PC-3 (cell line): ENCODE measurements around the gene TAGAP. TPM values are rescaled to one million over a fixed set of nuclear protein-coding genes. Genes with fewer than 3 reads are reported as not detected.

Source experiments
- ATAC-seq: fragments of 200-7000 bp; cut with Tn5 transposase; 2 replicates; pipeline ENCODE4 v1.9.1; 2020; ENCODE audit warnings: mild to moderate bottlenecking, moderate library complexity
- BruUV-seq: library from RNA; stranded (reverse); fragments of 400-500 nt; replicated peaks from 2 replicates; lab custom pipeline; 2021; lab: Mats Ljungman, UMichigan
- CTCF ChIA-PET: fragments of 300-600 bp; sonication (Branson Sonifier 250); formaldehyde crosslinking; loops from one replicate; lab custom pipeline; 2022; ENCODE audit warnings: antibody characterized with exemption; lab: Charles Lee
- POLR2A ChIA-PET: fragments of 300-600 bp; sonication (Branson Sonifier 250); formaldehyde crosslinking; loops from one replicate; lab custom pipeline; 2022; ENCODE audit warnings: antibody characterized with exemption; ENCODE audit not compliant: unreplicated experiment; lab: Charles Lee
- DNase-seq: peaks from one replicate; pipeline ENCODE4 v3.0.0-alpha.2; 2015
- H2AFZ ChIP-seq: fragments of 300-600 bp; sonication (generic); 2 replicates; pipeline ENCODE4 v1.6.0; 2016; ENCODE audit warnings: antibody characterized with exemption, low read length
- H3F3A ChIP-seq: fragments of 300-600 bp; sonication (generic); one replicate; pipeline ENCODE4 v1.6.0; 2017; ENCODE audit warnings: antibody characterized with exemption, low read length, control low read depth, mild to moderate bottlenecking; ENCODE audit not compliant: unreplicated experiment
- H3K27ac ChIP-seq: fragments of 300-600 bp; sonication (generic); 2 replicates; pipeline ENCODE4 v1.5.1; 2016; ENCODE audit warnings: mild to moderate bottlenecking, low read length
- H3K27me3 ChIP-seq: fragments of 300-600 bp; sonication (generic); 2 replicates; pipeline ENCODE4 v1.6.1; 2016; ENCODE audit warnings: low read length, mixed read lengths
- H3K36me3 ChIP-seq: fragments of 300-600 bp; sonication (generic); 2 replicates; pipeline ENCODE4 v1.6.1; 2016; ENCODE audit warnings: low read depth, mixed run types, low read length, mixed read lengths
- H3K4me1 ChIP-seq: fragments of 300-600 bp; sonication (generic); 2 replicates; pipeline ENCODE4 v1.5.1; 2016; ENCODE audit warnings: low read length; ENCODE audit not compliant: insufficient read depth
- H3K4me2 ChIP-seq: fragments of 300-600 bp; sonication (generic); 2 replicates; pipeline ENCODE4 v1.6.0; 2016; ENCODE audit warnings: low read length
- H3K4me3 ChIP-seq: fragments of 300-600 bp; sonication (generic); 2 replicates; pipeline ENCODE4 v1.5.1; 2016; ENCODE audit warnings: mild to moderate bottlenecking, low read length, mixed read lengths
- H3K79me2 ChIP-seq: fragments of 300-600 bp; sonication (generic); 2 replicates; pipeline ENCODE4 v1.6.1; 2017; ENCODE audit warnings: low read length, mixed read lengths
- H3K9ac ChIP-seq: fragments of 300-600 bp; sonication (generic); 2 replicates; pipeline ENCODE4 v1.6.0; 2016; ENCODE audit warnings: mild to moderate bottlenecking, low read length
- H3K9me2 ChIP-seq: fragments of 300-600 bp; sonication (generic); replicated peaks from 2 replicates; pipeline ENCODE4 v1.6.1; 2016; ENCODE audit warnings: mixed run types, low read length, mixed read lengths
- H3K9me3 ChIP-seq: fragments of 300-600 bp; sonication (generic); 2 replicates; pipeline ENCODE4 v1.6.1; 2016; ENCODE audit warnings: low read length, mixed read lengths
- H4K20me1 ChIP-seq: fragments of 300-600 bp; sonication (generic); 2 replicates; pipeline ENCODE4 v1.6.1; 2016; ENCODE audit warnings: low read length, mixed read lengths
- EZH2 ChIP-seq: fragments of 300-600 bp; sonication (generic); IDR thresholded peaks from one replicate; pipeline ENCODE4 v1.6.1; 2017; ENCODE audit warnings: antibody characterized with exemption, mild to moderate bottlenecking, low read length; ENCODE audit not compliant: unreplicated experiment
- EZH2phosphoT487 ChIP-seq: fragments of 300-600 bp; sonication (generic); IDR thresholded peaks from 2 replicates; pipeline ENCODE4 v1.6.1; 2018; ENCODE audit warnings: mild to moderate bottlenecking, antibody characterized with exemption, low read length, borderline replicate concordance
- intact Hi-C: fragments of 100-400 bp; cut with micrococcal nuclease; formaldehyde crosslinking; loops from 2 replicates; pipeline ENCODE4 v1.9.0; 2023
- total RNA-seq: library from RNA; depleted of rRNA; stranded (reverse); fragments of >200 nt; gene quantifications from 2 replicates; pipeline ENCODE4 v1.2.3, GENCODE V29; 2014
- TF ChIP-seq, protein P1 (sequence below): fragments of 300-600 bp; sonication (generic); conservative IDR thresholded peaks from 2 replicates; pipeline ENCODE4 v1.5.1; 2017; ENCODE audit warnings: antibody characterized with exemption, low read depth, mild to moderate bottlenecking, low read length

TAGAP gene
- total RNA-seq, 1 experiment from 2014 or later: not detected

DNA sequence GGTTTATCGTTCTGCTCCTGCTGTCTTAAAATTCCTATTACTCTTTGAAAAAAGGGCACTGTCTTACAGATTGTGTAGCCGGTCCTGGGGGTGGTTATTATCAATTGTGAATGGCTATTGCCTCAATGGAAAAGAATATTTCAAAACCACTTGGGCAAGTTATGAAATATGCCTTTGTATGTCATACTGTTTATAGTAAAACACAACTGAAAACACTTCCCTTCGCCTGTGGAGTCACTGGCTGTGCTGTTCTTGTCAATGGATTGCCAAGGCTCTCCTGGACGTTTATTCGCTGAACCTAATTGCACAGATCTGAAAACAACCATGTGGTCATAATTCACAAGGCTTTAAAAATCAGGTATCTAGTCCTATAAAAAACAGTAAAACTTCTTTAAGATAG is 47.8 kb upstream of the TAGAP start:
- no peaks in the 10 kb centered on the region for H3K4me1 ChIP-seq
- H3K79me2 ChIP-seq: no peaks in the 10 kb centered on the region
- H3K4me2 ChIP-seq: no peak overlapping the region
- no peak overlapping the region for H3K9ac ChIP-seq
- H3K27ac ChIP-seq: no peak overlapping the region
- ChIA-PET POLR2A (no interaction called here), CTCF (no interaction called here)
- H3K4me3 ChIP-seq: no peak overlapping the region
- no peaks in the 10 kb centered on the region for H3F3A ChIP-seq
- BruUV-seq: no TSS peak
- H3K36me3 ChIP-seq: no peaks in the 10 kb centered on the region
- no peak for ATAC-seq
- H3K9me2 ChIP-seq: no peaks in the 10 kb centered on the region
- H2AFZ ChIP-seq: no peak overlapping the region
- peaks cover 20% of the 10 kb centered on the region for H3K27me3 ChIP-seq
- H3K9me3 ChIP-seq: no peaks in the 10 kb centered on the region
- intact Hi-C loops: no loop called here
- no peak for DNase-seq
- TF ChIP-seq EZH2phosphoT487 (no peak), EZH2 (no peak)
- TF ChIP-seq, protein P1, sequence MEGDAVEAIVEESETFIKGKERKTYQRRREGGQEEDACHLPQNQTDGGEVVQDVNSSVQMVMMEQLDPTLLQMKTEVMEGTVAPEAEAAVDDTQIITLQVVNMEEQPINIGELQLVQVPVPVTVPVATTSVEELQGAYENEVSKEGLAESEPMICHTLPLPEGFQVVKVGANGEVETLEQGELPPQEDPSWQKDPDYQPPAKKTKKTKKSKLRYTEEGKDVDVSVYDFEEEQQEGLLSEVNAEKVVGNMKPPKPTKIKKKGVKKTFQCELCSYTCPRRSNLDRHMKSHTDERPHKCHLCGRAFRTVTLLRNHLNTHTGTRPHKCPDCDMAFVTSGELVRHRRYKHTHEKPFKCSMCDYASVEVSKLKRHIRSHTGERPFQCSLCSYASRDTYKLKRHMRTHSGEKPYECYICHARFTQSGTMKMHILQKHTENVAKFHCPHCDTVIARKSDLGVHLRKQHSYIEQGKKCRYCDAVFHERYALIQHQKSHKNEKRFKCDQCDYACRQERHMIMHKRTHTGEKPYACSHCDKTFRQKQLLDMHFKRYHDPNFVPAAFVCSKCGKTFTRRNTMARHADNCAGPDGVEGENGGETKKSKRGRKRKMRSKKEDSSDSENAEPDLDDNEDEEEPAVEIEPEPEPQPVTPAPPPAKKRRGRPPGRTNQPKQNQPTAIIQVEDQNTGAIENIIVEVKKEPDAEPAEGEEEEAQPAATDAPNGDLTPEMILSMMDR: no peak
- H4K20me1 ChIP-seq: no peaks in the 10 kb centered on the region

DNA sequence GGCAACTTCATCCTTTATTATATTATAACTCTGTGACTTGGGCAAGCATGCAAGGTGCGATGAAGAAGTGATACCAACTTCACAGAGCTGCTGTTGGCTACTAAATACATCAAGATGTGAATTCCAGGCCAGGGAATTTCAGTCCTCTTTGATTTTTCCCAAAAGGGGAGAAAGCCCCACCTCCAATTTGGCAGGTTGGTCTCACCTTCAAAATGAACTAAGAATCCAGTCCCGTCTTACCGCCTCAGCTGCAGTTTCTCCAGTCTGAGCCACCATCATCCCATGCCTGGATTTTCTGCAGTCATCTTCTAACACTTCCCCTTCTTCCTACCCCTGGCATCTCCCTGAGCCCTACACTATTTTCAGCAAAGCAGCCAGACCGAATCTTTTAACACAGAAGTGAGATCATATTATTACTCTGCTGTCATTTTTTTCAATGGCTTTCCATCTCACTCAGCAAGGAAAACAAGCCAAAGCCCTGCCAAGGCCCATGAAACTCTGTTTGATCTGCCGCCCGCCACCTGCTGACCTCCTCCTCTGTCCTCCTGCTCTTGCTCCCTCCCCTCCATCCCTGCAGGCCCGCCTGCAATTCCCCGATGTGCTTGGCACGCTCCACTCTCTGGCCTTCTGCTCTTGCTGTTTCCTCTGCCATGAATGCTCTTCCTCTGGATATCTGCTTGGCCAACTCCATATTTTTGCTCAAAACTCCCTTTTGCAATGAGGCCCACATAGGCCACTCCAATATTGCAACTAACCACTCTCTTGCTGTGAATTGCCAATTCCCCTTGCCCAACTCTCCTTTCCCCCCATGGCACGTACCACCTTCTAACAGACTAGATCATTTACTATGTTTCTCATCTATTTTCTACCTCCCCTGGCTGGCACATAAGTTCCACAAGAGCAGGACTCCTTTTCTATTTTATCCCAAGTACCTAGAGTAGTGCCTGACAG is 46.0 kb upstream of the TAGAP start:
- POLR2A ChIA-PET: no interaction called here
- intact Hi-C loops: no loop called here

More for the DNA sequence above, 46.0 kb upstream of the TAGAP start:
- Histone ChIP-seq H3K27me3 (peaks cover 23% of the 10 kb centered on the region), H2AFZ (no peak overlapping the region), H3K79me2 (no peaks in the 10 kb centered on the region), H4K20me1 (no peaks in the 10 kb centered on the region), H3K4me2 (no peak overlapping the region), H3K4me1 (no peaks in the 10 kb centered on the region), H3K4me3 (no peak overlapping the region), H3K9ac (no peak overlapping the region), H3F3A (no peaks in the 10 kb centered on the region), H3K9me2 (no peaks in the 10 kb centered on the region), H3K27ac (no peak overlapping the region), H3K36me3 (no peaks in the 10 kb centered on the region), H3K9me3 (no peaks in the 10 kb centered on the region)
- DNase-seq (no peak), ATAC-seq (no peak)
- BruUV-seq: no TSS peak
- CTCF ChIA-PET: no interaction called here
- no peak for TF ChIP-seq EZH2phosphoT487
- TF ChIP-seq EZH2: no peak
- TF ChIP-seq, protein P1: no peak
